OCI-LY7 (cell line): ENCODE measurements around the gene CYFIP1. TPM values are rescaled to one million over a fixed set of nuclear protein-coding genes. Genes with fewer than 3 reads are reported as not detected.

Experiments
- BruUV-seq: library from RNA; stranded (reverse); fragments of 400-500 nt; replicated peaks from 2 replicates; lab custom pipeline; 2021; lab: Mats Ljungman, UMichigan
- CTCF ChIA-PET: fragments of 300-600 bp; sonication (Branson Sonifier 250); formaldehyde crosslinking; loops from one replicate; lab custom pipeline; 2022; ENCODE audit warnings: antibody characterized with exemption; ENCODE audit not compliant: unreplicated experiment; lab: Charles Lee
- POLR2A ChIA-PET: fragments of 300-600 bp; sonication (Branson Sonifier 250); formaldehyde crosslinking; loops from one replicate; lab custom pipeline; 2022; ENCODE audit warnings: antibody characterized with exemption; lab: Charles Lee
- DNase-seq: peaks from one replicate; pipeline ENCODE4 v3.0.0-alpha.2; 2015; ENCODE audit warnings: low spot score
- H2AFZ ChIP-seq: fragments of 200-600 bp; sonication (generic), shearing (Covaris generic); 2 replicates; pipeline ENCODE4 v1.6.1; 2014; ENCODE audit warnings: mild to moderate bottlenecking, antibody characterized with exemption, low read length, moderate library complexity
- H3K27ac ChIP-seq: fragments of 200-600 bp; sonication (generic); 2 replicates; pipeline ENCODE4 v1.5.1; 2014; ENCODE audit warnings: mixed run types, low read depth, mild to moderate bottlenecking, moderate library complexity, low read length, inconsistent platforms; ENCODE audit not compliant: poor library complexity, severe bottlenecking
- H3K36me3 ChIP-seq: fragments of 200-600 bp; sonication (generic); 2 replicates; pipeline ENCODE4 v1.6.1; 2014; ENCODE audit warnings: mild to moderate bottlenecking, antibody characterized with exemption, low read length, moderate library complexity, mixed read lengths; ENCODE audit not compliant: insufficient read depth
- H3K4me1 ChIP-seq: fragments of 200-600 bp; sonication (generic); 2 replicates; pipeline ENCODE4 v1.5.1; 2014; ENCODE audit warnings: mild to moderate bottlenecking, low read length; ENCODE audit not compliant: insufficient read depth, poor library complexity, severe bottlenecking
- H3K4me2 ChIP-seq: fragments of 200-600 bp; sonication (generic); 2 replicates; pipeline ENCODE4 v1.6.1; 2014; ENCODE audit warnings: mild to moderate bottlenecking, low read length
- H3K4me3 ChIP-seq: fragments of 200-600 bp; sonication (generic); 2 replicates; pipeline ENCODE4 v1.5.1; 2014; ENCODE audit warnings: mild to moderate bottlenecking, low read depth, low read length; ENCODE audit not compliant: poor library complexity, severe bottlenecking
- H3K79me2 ChIP-seq: fragments of 200-600 bp; sonication (generic); 2 replicates; pipeline ENCODE4 v1.6.1; 2016; ENCODE audit warnings: low read depth, mild to moderate bottlenecking, low read length, moderate library complexity, mixed read lengths; ENCODE audit not compliant: insufficient read depth
- H3K9me2 ChIP-seq: fragments of 200-600 bp; sonication (generic); 2 replicates; pipeline ENCODE4 v1.6.1; 2016; ENCODE audit warnings: mild to moderate bottlenecking, low read length, mixed read lengths; ENCODE audit not compliant: insufficient read depth
- H3K9me3 ChIP-seq: fragments of 200-600 bp; sonication (generic); 2 replicates; pipeline ENCODE4 v1.6.1; 2014; ENCODE audit warnings: mild to moderate bottlenecking, mixed run types, low read length, mixed read lengths
- H4K20me1 ChIP-seq: fragments of 200-600 bp; sonication (generic); 2 replicates; pipeline ENCODE4 v1.6.1; 2014; ENCODE audit warnings: mild to moderate bottlenecking, antibody characterized with exemption, low read length, moderate library complexity, mixed read lengths; ENCODE audit not compliant: insufficient read depth
- EZH2phosphoT487 ChIP-seq: fragments of 200-600 bp; sonication (generic); IDR thresholded peaks from 2 replicates; pipeline ENCODE4 v1.6.1; 2018; ENCODE audit warnings: low read depth, borderline replicate concordance, mild to moderate bottlenecking, mixed run types, antibody characterized with exemption, low read length, moderate library complexity, mixed read lengths
- intact Hi-C: fragments of 100-400 bp; cut with micrococcal nuclease; formaldehyde crosslinking; loops from one replicate; pipeline ENCODE4 v1.10.0; 2022; ENCODE audit not compliant: unreplicated experiment
- total RNA-seq, 2 experiments: library from RNA; depleted of rRNA in 1 of 2; stranded (reverse); fragments of >200 nt in 1 of 2; shearing (Covaris generic) in 1 of 2; gene quantifications; 2 replicates each; pipeline ENCODE4 v1.2.3, GENCODE V29; 2014 to 2022
- TF ChIP-seq, protein P1 (sequence below): fragments of 200-600 bp; sonication (generic); conservative IDR thresholded peaks from 2 replicates; pipeline ENCODE4 v1.5.1; 2014; ENCODE audit warnings: mild to moderate bottlenecking, antibody characterized with exemption, low read length, moderate library complexity, mixed read lengths

Gene CYFIP1
- total RNA-seq, 2 experiments from 2014 or later: 0.98 to 1.3 TPM

- Histone ChIP-seq H3K4me3 (no peak overlapping the region), H3K4me2 (no peak overlapping the region), H3K79me2 (no peaks in the 10 kb centered on the region), H4K20me1 (no peaks in the 10 kb centered on the region), H3K9me3 (no peaks in the 10 kb centered on the region), H3K27ac (no peak overlapping the region), H3K36me3 (no peaks in the 10 kb centered on the region), H3K9me2 (no peaks in the 10 kb centered on the region), H2AFZ (no peak overlapping the region), H3K4me1 (no peaks in the 10 kb centered on the region)
- ChIA-PET POLR2A (no interaction called here), CTCF (no interaction called here)
- intact Hi-C loops: no loop called here
- TF ChIP-seq EZH2phosphoT487: no peak
- TF ChIP-seq, protein P1, sequence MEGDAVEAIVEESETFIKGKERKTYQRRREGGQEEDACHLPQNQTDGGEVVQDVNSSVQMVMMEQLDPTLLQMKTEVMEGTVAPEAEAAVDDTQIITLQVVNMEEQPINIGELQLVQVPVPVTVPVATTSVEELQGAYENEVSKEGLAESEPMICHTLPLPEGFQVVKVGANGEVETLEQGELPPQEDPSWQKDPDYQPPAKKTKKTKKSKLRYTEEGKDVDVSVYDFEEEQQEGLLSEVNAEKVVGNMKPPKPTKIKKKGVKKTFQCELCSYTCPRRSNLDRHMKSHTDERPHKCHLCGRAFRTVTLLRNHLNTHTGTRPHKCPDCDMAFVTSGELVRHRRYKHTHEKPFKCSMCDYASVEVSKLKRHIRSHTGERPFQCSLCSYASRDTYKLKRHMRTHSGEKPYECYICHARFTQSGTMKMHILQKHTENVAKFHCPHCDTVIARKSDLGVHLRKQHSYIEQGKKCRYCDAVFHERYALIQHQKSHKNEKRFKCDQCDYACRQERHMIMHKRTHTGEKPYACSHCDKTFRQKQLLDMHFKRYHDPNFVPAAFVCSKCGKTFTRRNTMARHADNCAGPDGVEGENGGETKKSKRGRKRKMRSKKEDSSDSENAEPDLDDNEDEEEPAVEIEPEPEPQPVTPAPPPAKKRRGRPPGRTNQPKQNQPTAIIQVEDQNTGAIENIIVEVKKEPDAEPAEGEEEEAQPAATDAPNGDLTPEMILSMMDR: peak; percentile 68
- BruUV-seq: no TSS peak
- peak; percentile 49 for DNase-seq
Measured at GRCh38 chr15:22902578-22902977, 77.6 kb downstream of the CYFIP1 start.

DNA sequence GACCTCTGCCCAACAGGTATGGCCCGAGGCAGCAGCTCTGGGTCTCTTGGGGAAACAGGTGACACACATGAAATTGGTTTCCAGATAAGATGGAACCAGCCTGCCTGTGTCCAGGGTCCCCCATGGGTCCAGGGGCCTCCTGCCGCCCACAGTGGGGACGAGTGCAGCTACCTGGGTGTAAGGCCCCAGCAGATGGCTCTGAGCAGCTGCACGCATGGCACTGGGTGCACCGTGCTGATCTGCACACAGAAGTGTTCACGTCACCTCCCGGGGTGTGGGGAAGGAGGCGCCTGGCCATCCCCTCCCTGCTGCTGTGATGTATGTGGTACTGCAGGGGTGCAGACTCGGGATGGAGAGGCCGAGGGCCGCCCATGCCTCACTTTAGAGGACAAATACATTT, 78.1 kb downstream of the CYFIP1 start:
- H3K79me2 ChIP-seq: no peaks in the 10 kb centered on the region
- no peak overlapping the region for H3K27ac ChIP-seq
- intact Hi-C loops: no loop called here
- H3K9me3 ChIP-seq: no peaks in the 10 kb centered on the region
- POLR2A ChIA-PET: interaction anchor here (0.5 kb wide), 1 partner anchor 1321 kb away, joined by 4 read pairs; no protein-coding TSS in a partner anchor
- TF ChIP-seq, protein P1: no peak
- no peak for TF ChIP-seq EZH2phosphoT487
- H3K4me1 ChIP-seq: no peaks in the 10 kb centered on the region
- H4K20me1 ChIP-seq: no peaks in the 10 kb centered on the region
- no peaks in the 10 kb centered on the region for H3K36me3 ChIP-seq
- H3K4me2 ChIP-seq: no peak overlapping the region
- DNase-seq: no peak
- CTCF ChIA-PET: no interaction called here
- BruUV-seq: no TSS peak
- H3K9me2 ChIP-seq: no peaks in the 10 kb centered on the region
- no peak overlapping the region for H3K4me3 ChIP-seq
- H2AFZ ChIP-seq: no peak overlapping the region

- BruUV-seq: no TSS peak
- Histone ChIP-seq H3K9me2 (no peaks in the 10 kb centered on the region), H3K9me3 (no peaks in the 10 kb centered on the region), H4K20me1 (no peaks in the 10 kb centered on the region), H3K79me2 (no peaks in the 10 kb centered on the region), H3K4me3 (no peak overlapping the region), H3K27ac (no peak overlapping the region), H3K4me1 (no peaks in the 10 kb centered on the region), H3K36me3 (no peaks in the 10 kb centered on the region), H3K4me2 (no peak overlapping the region), H2AFZ (no peak overlapping the region)
- intact Hi-C loops: no loop called here
- ChIA-PET POLR2A (interaction anchor here (0.5 kb wide), 1 partner anchor 11 kb away, joined by 4 read pairs; no protein-coding TSS in a partner anchor), CTCF (no interaction called here)
- no peak for DNase-seq
- TF ChIP-seq, protein P1: no peak
- no peak for TF ChIP-seq EZH2phosphoT487
Measured at GRCh38 chr15:22895465-22896190, 84.5 kb downstream of the CYFIP1 start.
